ENCODE measurements around the gene SAG. TPM values are rescaled to one million over a fixed set of nuclear protein-coding genes. Genes with fewer than 3 reads are reported as not detected.

Gene SAG
- total RNA-seq, 2 donors from 2014 or later = 1.8 TPM; not detected in 1

- TF ChIP-seq CTCF (IDR thresholded peaks at IDR 0.05) = no peak
- Histone ChIP-seq H3K36me3 (no peaks in the 10 kb centered on the region), H3K9ac (ENCODE audit: low read depth in 2 of 2, low read length in 2 of 2) (no peak overlapping the region), H3K27me3 (no peaks in the 10 kb centered on the region), H3K4me1 (peaks cover 27% of the 10 kb centered on the region), H3K4me3 (no peak overlapping the region), H3K27ac (peak overlapping the region; percentile 39), H3K9me3 (no peaks in the 10 kb centered on the region)
- intact Hi-C loops (cut with DNase I) = no loop called here
- peak; percentile 60 for DNase-seq
Measured at GRCh38 chr2:233350708-233351107, 43.1 kb downstream of the SAG start.

- no peaks in the 10 kb centered on the region for H3K36me3 ChIP-seq
- no peak for DNase-seq
- H3K27ac ChIP-seq = no peak overlapping the region
- intact Hi-C loops (cut with DNase I) = no loop called here
- H3K4me1 ChIP-seq = peaks cover 27% of the 10 kb centered on the region
- no peak for TF ChIP-seq CTCF (IDR thresholded peaks at IDR 0.05)
- no peak overlapping the region for H3K9ac ChIP-seq (ENCODE audit: low read depth in 2 of 2, low read length in 2 of 2)
- no peak overlapping the region for H3K4me3 ChIP-seq
- no peaks in the 10 kb centered on the region for H3K9me3 ChIP-seq
- no peaks in the 10 kb centered on the region for H3K27me3 ChIP-seq
Measured at GRCh38 chr2:233351423-233351822, 43.8 kb downstream of the SAG start.

GRCh38 chr2:233352141-233352842, 44.7 kb downstream of the SAG start:
- no peak for TF ChIP-seq CTCF (IDR thresholded peaks at IDR 0.05)
- no peak overlapping the region for H3K27ac ChIP-seq
- H3K36me3 ChIP-seq = no peaks in the 10 kb centered on the region
- H3K4me1 ChIP-seq = peaks cover 27% of the 10 kb centered on the region
- DNase-seq = no peak
- no peaks in the 10 kb centered on the region for H3K9me3 ChIP-seq
- intact Hi-C loops (cut with DNase I) = no loop called here
- H3K9ac ChIP-seq (ENCODE audit: low read depth in 2 of 2, low read length in 2 of 2) = no peak overlapping the region
- no peaks in the 10 kb centered on the region for H3K27me3 ChIP-seq
- no peak overlapping the region for H3K4me3 ChIP-seq

- no peak for DNase-seq
- no peak for TF ChIP-seq CTCF (IDR thresholded peaks at IDR 0.05)
- Histone ChIP-seq H3K4me3 (peak overlapping the region; percentile 23), H3K27me3 (no peaks in the 10 kb centered on the region), H3K36me3 (no peaks in the 10 kb centered on the region), H3K27ac (peak overlapping the region; percentile 62), H3K4me1 (peaks cover 27% of the 10 kb centered on the region), H3K9ac (ENCODE audit: low read depth in 2 of 2, low read length in 2 of 2) (peak overlapping the region; percentile 59 to 83), H3K9me3 (no peaks in the 10 kb centered on the region)
- intact Hi-C loops (cut with DNase I) = no loop called here
Measured at GRCh38 chr2:233353101-233353768, 45.6 kb downstream of the SAG start.

- no peak for TF ChIP-seq CTCF (IDR thresholded peaks at IDR 0.05)
- peak within 1 kb of the TSS; percentile 84 to 87 for H3K9ac ChIP-seq (ENCODE audit: low read depth in 2 of 2, low read length in 2 of 2)
- H3K36me3 ChIP-seq = no peaks in the 10 kb centered on the region
- no peaks in the 10 kb centered on the region for H3K27me3 ChIP-seq
- H3K27ac ChIP-seq = peak within 1 kb of the TSS; percentile 62
- no peaks in the 10 kb centered on the region for H3K9me3 ChIP-seq
- peak; percentile 77 for DNase-seq
- peaks cover 24% of the 10 kb centered on the region for H3K4me1 ChIP-seq
- intact Hi-C loops (cut with DNase I) = no loop called here
- H3K4me3 ChIP-seq = peak within 1 kb of the TSS; percentile 57
Measured at GRCh38 chr2:233353769-233354499, 46.3 kb downstream of the SAG start, which contains the start of gene DGKD. Gene DGKD, plus strand, starts transcription at chr2:233354494. Its CDS starts 25 bp downstream, at chr2:233354519.

Data from colonic mucosa (tissue), 4 donors.